ENCODE data around the gene WNT3A.
"Not testable (repeated sequence)": the region's sequence is repeated elsewhere in the genome, so short reads cannot be mapped to it uniquely, and the experiment has no call there.

- not testable (repeated sequence) for TF ChIP-seq POLR2A, CTCF (IDR thresholded peaks at IDR 0.05)
Observed at GRCh38 chr1:227973724-227974288, 33.0 kb upstream of the WNT3A start.

Measured in breast epithelium (tissue), 3 donors.